GM23248 (cell line): ENCODE data around the gene NEU4.

Source experiments
- EZH2 ChIP-seq: fragments of 200-600 bp; sonication (generic); IDR thresholded peaks from 2 replicates; pipeline ENCODE4 v1.6.1; 2018; ENCODE audit warnings: antibody characterized with exemption, mild to moderate bottlenecking; ENCODE audit not compliant: insufficient read depth, poor library complexity, severe bottlenecking
- EZH2phosphoT487 ChIP-seq: fragments of 200-600 bp; sonication (generic); IDR thresholded peaks from 2 replicates; pipeline ENCODE4 v1.6.1; 2018; ENCODE audit warnings: antibody characterized with exemption, moderate library complexity, mild to moderate bottlenecking, low read depth; ENCODE audit not compliant: insufficient read depth

DNA sequence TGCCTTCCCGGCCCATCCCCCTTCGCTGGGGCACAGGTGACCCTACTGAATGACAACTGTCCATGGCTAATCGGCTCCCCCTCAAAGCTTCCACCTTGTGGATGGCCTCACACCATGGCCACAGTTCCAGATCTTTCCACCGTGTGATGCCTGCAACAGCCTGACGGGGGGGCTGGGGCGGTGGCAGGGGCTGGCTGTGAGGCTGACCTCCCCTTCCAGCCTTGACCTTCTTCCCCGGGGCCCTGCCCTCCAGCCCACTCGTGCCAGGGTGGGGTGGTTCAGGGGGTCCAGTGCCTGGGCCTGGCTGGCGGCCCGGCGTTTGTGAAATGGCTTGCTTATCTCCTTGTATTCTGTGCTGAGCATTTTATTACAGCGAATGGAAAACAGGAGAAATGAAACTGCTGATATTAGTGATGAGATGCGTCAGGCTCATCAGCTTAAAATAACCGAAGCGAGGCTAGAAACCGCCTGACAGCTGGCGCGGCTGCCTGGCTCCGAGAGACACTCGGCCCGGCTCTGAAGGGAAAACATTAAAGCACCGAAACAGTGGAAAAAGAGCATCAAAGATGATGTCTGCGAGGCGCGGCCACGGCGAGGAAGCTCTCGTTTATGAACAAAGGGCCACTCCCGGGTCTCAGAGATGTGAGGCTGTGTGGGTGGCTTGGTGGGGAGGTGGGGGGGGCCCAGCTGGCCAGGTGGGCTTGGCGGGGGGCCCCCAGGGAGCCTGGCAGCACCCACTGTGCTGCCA is 50.6 kb downstream of the NEU4 start:
- TF ChIP-seq EZH2 (no peak), EZH2phosphoT487 (no peak)
